ES-I3 (cell line): ENCODE data around the gene CALY.
"Not testable (repeated sequence)": the region's sequence is repeated elsewhere in the genome, so short reads cannot be mapped to it uniquely, and the experiment has no call there.

ENCODE experiments used
- H3K36me3 ChIP-seq: 2 replicates; pipeline ENCODE4 v1.6.1; 2013; ENCODE audit warnings: mild to moderate bottlenecking, low read length, control low read depth, moderate library complexity; ENCODE audit not compliant: insufficient read depth
- H3K4me1 ChIP-seq: 2 replicates; pipeline ENCODE4 v1.6.1; 2013; ENCODE audit warnings: mild to moderate bottlenecking, control low read depth, low read length; ENCODE audit not compliant: insufficient read depth
- H3K9ac ChIP-seq: 2 replicates; pipeline ENCODE4 v1.6.1; 2013; ENCODE audit warnings: low read depth, mild to moderate bottlenecking, low read length, moderate library complexity
- H3K9me3 ChIP-seq: 2 replicates; pipeline ENCODE4 v1.6.1; 2013; ENCODE audit warnings: mild to moderate bottlenecking, low read length, moderate library complexity; ENCODE audit not compliant: control insufficient read depth, insufficient read depth

CALY gene

DNA sequence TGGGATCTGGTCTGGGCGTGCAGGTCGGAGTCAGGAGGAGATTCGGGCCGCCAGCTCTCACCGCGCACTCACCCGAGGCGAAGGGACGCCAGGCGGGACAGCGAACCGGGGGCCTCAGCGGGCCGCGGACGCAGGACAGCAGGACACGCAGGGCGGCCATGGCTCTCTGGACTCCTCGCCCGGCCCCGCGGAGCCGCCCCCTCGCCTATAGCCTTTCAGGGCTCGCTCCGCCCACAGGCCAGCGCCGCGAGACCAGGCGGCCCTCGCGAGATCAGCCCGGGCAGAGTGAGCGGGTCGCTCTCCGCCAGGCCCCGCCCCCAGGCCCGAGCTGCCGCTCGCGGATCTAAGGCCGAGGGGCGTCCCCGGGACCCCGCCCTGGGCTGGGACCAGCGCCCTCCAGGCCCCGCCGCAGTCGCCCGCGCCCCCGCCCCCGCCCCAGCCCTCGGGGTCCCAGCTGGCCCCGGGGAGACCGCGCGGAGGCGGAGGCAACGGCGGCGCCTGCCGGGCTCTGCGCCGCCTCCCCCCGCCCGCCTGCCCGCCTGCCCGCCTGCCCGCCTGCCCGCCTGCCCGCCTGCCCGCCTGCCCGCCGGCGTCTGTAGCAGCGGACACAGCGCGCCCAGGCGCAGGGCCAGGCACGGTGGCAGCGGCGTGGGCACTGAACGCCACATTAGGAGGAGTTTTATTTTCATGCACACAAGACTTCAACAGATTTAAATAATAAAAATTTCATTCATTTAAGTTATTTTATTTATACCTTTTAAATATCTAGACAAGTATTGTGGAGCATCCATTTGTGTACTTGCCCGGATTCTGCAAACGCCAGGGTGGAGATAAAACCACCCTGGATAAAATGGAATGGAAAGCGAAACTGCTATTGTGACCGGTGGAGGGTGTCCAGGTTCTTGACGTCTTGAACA is 36.7 kb upstream of the CALY start, which contains the start of gene ECHS1:
TSS of gene ECHS1 (minus strand) at position 181 of the 917 bp plus-strand sequence. CDS start at position 160, 21 bp downstream.
- peaks cover 8% of the 10 kb centered on the region for H3K36me3 ChIP-seq
- H3K4me1 ChIP-seq: no peaks in the 10 kb centered on the region; the same call in 1 of the 2 replicates
- H3K9me3 ChIP-seq: no peaks in the 10 kb centered on the region
- H3K9ac ChIP-seq: peak within 1 kb of the TSS; percentile 63; the same call in 1 of the 2 replicates

DNA sequence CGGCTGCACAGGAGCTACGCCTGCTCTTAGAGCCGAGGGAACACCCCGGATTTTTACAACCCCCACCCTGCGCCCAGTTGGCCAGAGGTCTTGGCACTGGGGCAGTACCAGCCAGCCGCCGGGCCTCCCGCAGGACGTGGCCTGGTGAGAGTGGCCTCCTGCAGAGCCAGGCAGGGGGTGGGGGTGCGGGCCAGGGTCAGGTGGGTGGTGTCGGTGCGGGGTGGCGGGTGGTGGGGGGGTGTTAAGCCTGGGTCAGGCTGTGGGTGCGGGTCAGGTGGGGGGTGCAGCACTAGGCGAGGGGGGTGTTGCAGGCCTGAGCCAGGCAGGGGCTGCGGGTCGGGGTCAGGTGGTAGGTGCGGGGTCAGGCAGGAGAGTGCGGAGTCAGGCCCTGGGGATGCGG is 35.8 kb upstream of the CALY start:
- H3K9me3 ChIP-seq: no peaks in the 10 kb centered on the region
- H3K4me1 ChIP-seq: no peaks in the 10 kb centered on the region; the same call in 1 of the 2 replicates
- peaks cover 12% of the 10 kb centered on the region for H3K36me3 ChIP-seq
- H3K9ac ChIP-seq: no peak overlapping the region; the same call in 1 of the 2 replicates

GRCh38 chr10:133370030-133370786 is 33.5 kb upstream of the CALY start:
- peaks cover 21% of the 10 kb centered on the region for H3K36me3 ChIP-seq
- no peak overlapping the region for H3K9ac ChIP-seq
- no peaks in the 10 kb centered on the region for H3K9me3 ChIP-seq

DNA sequence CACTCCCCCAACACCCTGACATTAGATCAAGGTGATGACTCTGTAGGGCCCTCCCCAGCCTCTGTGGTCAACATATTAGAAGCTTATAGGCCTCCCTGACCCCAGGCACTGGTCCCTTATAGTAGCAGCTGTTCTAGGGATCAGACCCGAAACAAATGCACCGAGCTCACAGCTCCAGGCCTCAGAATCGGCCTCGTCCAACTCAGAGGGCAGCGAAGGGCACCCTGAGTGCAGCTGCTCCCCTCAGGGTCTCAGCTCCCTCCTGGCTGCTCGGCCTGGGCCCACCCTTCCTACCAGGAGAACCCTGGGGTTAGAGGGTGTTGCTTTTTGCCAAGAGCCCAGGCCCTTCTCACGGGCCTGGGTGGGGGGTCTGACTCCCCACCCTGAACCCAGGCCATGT is 31.5 kb upstream of the CALY start:
- no peaks in the 10 kb centered on the region for H3K9me3 ChIP-seq
- H3K36me3 ChIP-seq: peaks cover 21% of the 10 kb centered on the region
- H3K4me1 ChIP-seq: no peaks in the 10 kb centered on the region
- H3K9ac ChIP-seq: no peak overlapping the region

More at GRCh38 chr10:133370030-133370786, 33.5 kb upstream of the CALY start:
- H3K4me1 ChIP-seq: no peaks in the 10 kb centered on the region

DNA sequence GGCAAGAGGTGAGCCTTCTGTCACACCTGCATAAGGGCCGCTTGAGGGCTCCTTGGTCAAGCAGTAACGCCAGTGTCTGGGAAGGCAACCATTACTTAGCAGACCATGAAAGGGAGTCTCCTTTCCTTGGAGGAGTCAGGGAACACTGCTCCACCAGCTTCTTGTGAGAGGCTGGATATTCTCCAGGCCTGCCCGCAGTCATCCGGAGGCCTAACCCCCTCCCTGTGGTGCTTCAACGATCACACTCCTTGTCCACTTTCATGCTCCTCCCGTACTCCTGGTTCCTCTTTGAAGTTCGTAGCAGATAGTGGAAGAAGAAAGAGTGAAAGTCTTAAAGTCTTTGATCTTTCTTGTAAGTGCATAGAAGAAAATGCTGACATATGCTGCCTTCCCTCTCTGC is 30.8 kb upstream of the CALY start:
- peaks cover 21% of the 10 kb centered on the region for H3K36me3 ChIP-seq
- H3K4me1 ChIP-seq, H3K9me3 ChIP-seq, H3K9ac ChIP-seq: not testable (repeated sequence)

- Histone ChIP-seq H3K36me3 (peaks cover 21% of the 10 kb centered on the region), H3K4me1 (no peaks in the 10 kb centered on the region), H3K9ac (no peak overlapping the region), H3K9me3 (no peaks in the 10 kb centered on the region)
Observed at GRCh38 chr10:133366751-133367150, 30.1 kb upstream of the CALY start.

GRCh38 chr10:133366130-133366478 is 29.4 kb upstream of the CALY start:
- no peaks in the 10 kb centered on the region for H3K4me1 ChIP-seq
- H3K9me3 ChIP-seq: no peaks in the 10 kb centered on the region
- peaks cover 21% of the 10 kb centered on the region for H3K36me3 ChIP-seq
- H3K9ac ChIP-seq: no peak overlapping the region

DNA sequence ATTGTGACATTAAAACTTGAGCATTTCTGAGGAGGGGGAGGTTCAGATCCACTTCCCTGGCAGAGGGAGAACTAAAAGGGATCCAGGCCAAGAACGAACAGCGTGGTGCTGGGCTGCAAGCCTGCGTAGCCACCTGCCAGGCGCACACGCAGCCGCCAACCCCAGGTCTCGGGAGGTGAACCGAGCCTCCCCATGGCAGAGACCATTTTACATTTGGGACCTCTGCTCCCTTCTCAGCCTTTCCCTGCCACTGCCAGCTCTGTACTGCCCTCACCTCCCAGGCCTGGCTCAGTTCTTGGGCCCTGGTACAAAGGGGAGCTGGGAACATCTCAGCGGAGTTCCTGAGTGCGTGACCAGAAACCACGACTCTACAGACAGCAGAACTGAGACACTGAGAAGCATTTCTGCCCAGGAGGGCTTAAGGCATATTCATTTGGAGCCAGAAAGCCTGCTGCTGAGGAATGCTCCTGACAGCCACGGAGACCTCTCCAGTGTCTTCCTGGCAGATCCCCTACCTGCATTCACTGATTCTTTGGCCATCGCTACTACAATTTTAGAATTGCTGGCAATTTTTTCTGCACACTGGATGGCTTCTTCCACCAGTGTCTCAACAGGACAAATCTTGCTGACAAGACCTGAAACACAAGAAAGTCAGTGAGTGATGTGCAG is 28.9 kb upstream of the CALY start:
- Histone ChIP-seq H3K4me1 (no peaks in the 10 kb centered on the region), H3K9me3 (no peaks in the 10 kb centered on the region), H3K9ac (no peak overlapping the region), H3K36me3 (peaks cover 21% of the 10 kb centered on the region)

DNA sequence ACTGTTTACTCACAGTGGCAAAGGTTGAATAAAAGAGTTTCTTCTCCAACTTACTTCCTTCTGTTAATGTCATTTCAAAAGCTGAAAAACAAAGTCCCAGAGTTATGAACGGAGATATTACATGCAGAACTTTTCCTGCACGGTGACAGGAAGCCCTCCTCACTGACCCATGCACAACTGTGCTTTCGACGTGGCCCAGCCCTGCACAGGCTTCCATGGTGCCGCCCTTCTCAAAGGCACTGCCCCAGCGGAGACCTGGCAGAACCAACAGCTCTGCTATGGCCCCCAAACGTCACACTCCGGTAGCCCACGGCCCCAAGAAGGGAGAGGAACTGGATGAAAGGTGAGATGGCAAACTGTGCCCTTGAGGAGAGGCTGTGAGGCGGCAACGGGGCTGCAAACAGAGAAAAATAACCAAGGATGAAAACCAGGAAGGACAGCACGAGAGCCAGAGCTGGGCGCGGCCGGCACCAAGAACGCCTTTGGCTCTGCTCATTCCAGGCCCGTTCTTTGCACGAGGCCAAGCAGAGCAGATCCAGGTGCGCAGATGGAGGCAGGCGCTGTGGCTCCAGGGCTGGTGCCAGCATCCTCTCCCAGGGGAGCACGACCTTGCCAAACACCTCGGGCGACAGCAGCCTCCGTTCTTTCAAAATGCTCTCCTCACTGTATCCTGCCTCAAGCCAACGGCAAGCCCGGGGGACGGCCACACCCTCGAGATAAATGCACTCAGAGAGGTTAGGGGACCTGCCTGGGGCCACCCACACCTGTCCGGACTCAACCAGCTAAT is 28.1 kb upstream of the CALY start:
- Histone ChIP-seq H3K36me3 (peaks cover 20% of the 10 kb centered on the region), H3K9ac (no peak overlapping the region), H3K9me3 (no peaks in the 10 kb centered on the region), H3K4me1 (no peaks in the 10 kb centered on the region)

GRCh38 chr10:133362846-133363245 is 26.1 kb upstream of the CALY start:
- H3K36me3 ChIP-seq: peaks cover 9% of the 10 kb centered on the region; the same call in 1 of the 2 replicates
- H3K4me1 ChIP-seq: no peaks in the 10 kb centered on the region
- no peaks in the 10 kb centered on the region for H3K9me3 ChIP-seq
- H3K9ac ChIP-seq: no peak overlapping the region

DNA sequence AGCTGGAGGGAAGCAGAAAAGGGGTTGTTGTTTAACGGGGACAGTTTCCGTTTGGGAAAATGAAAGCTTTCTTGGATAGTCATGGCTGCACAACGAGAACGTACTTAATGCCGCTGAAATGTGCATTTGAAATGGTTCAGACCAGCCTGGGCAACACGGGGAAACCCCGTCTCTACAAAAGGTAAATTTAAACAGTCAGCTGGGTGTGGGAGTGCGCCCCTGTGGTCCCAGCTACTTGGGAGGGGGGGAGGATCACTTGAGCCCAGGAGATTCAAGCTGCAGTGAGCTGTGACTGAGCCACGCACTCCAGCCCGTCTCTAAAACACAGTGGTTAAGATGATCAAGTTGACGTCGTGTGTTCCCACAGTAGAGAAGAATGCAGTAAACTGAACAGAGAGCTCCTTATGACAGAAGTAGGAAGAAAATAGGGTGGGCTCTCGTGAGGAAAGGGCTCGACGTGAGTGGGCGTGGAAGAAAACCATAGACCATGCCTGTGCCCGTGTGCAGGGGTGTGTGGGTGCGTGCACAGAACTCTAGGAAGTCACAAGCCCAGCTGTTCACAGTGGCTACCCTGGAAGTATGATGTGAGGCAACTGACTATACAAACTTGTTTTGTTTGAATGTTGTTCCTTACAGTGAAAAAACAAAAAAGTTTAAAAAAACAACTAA is 25.2 kb upstream of the CALY start:
- Histone ChIP-seq H3K36me3 (peaks cover 9% of the 10 kb centered on the region; the same call in 1 of the 2 replicates), H3K4me1 (no peaks in the 10 kb centered on the region), H3K9me3 (no peaks in the 10 kb centered on the region), H3K9ac (no peak overlapping the region)

DNA sequence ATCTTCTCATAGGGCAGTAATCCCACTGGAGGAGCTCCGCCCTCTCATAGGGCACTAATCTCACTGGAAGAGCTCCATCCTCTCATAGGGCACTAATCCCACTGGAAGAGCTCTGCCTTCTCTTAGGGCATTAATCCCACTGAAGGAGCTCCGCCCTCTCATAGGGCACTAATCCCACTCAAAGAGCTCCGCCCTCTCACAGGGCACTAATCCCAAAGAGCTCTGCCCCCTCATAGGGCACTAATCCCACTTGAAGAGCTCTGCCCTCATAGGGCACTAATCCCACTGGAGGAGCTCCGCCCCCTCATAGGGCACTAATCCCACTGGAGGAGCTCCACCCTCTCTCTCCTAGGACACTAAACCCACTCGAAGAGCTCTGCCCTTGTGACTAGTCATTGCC is 24.5 kb upstream of the CALY start:
- H3K4me1 ChIP-seq: no peaks in the 10 kb centered on the region
- H3K9ac ChIP-seq: no peak overlapping the region
- H3K9me3 ChIP-seq: no peaks in the 10 kb centered on the region
- peaks cover 6% of the 10 kb centered on the region; the same call in 1 of the 2 replicates for H3K36me3 ChIP-seq

GRCh38 chr10:133359972-133360610 is 23.4 kb upstream of the CALY start:
- H3K9me3 ChIP-seq: no peaks in the 10 kb centered on the region
- H3K9ac ChIP-seq: no peak overlapping the region
- no peaks in the 10 kb centered on the region; the same call in 1 of the 2 replicates for H3K36me3 ChIP-seq
- H3K4me1 ChIP-seq: no peaks in the 10 kb centered on the region
